ENCODE data around the gene UBE2J1. TPM values are rescaled to one million over a fixed set of nuclear protein-coding genes. Genes with fewer than 3 reads are reported as not detected.
A peak's percentile ranks its signal among the peaks of the same experiment; 100 is the strongest.

UBE2J1 gene
- total and polyA plus RNA-seq, 2 experiments from 2014 or later: 44.7 to 64.1 TPM

- Histone ChIP-seq H3K36me3 (replicated peaks; ENCODE audit: insufficient read depth, low read depth) (no peaks in the 10 kb centered on the region), H3K4me3 (no peak overlapping the region), H4K20me1 (ENCODE audit: insufficient read depth, poor library complexity, severe bottlenecking) (no peaks in the 10 kb centered on the region), H3K9me2 (replicated peaks; ENCODE audit: insufficient read depth) (no peaks in the 10 kb centered on the region), H3K9me3 (ENCODE audit: low read depth) (no peaks in the 10 kb centered on the region), H3K4me1 (ENCODE audit: insufficient read depth) (peaks cover 4% of the 10 kb centered on the region), H3K27ac (no peak overlapping the region), H3K79me2 (no peaks in the 10 kb centered on the region), H3K4me2 (peak overlapping the region; percentile 32), H3K27me3 (no peaks in the 10 kb centered on the region), H2AFZ (no peak overlapping the region)
- DNase-seq (ENCODE audit: low spot score): peak; percentile 81
- 42% methylated on average over 8 of the region's 8 CpGs for WGBS (ENCODE audit: low lambda C conversion rate, missing lambda C conversion rate)
- TF ChIP-seq EZH2phosphoT487 (IDR thresholded peaks at IDR 0.05; ENCODE audit: low read depth, severe bottlenecking, unreplicated experiment) (no peak), CTCF (IDR thresholded peaks at IDR 0.05; ENCODE audit: poor library complexity) (peak; percentile 86)
These were observed 19.5 kb upstream of the UBE2J1 start for GRCh38 chr6:89371849-89372505.

- no peaks in the 10 kb centered on the region for H3K27me3 ChIP-seq
- H2AFZ ChIP-seq: no peak overlapping the region
- H3K4me3 ChIP-seq: no peak overlapping the region
- peak; percentile 65 for DNase-seq (ENCODE audit: low spot score)
- H3K79me2 ChIP-seq: no peaks in the 10 kb centered on the region
- H3K4me2 ChIP-seq: no peak overlapping the region
- H3K27ac ChIP-seq: no peak overlapping the region
- no peaks in the 10 kb centered on the region for H3K9me2 ChIP-seq (replicated peaks; ENCODE audit: insufficient read depth)
- WGBS (ENCODE audit: low lambda C conversion rate, missing lambda C conversion rate): 24% methylated on average over 7 of the region's 7 CpGs
- H3K4me1 ChIP-seq (ENCODE audit: insufficient read depth): no peaks in the 10 kb centered on the region
- no peaks in the 10 kb centered on the region for H3K9me3 ChIP-seq (ENCODE audit: low read depth)
- TF ChIP-seq CTCF (IDR thresholded peaks at IDR 0.05; ENCODE audit: poor library complexity): peak; percentile 56
- no peak for TF ChIP-seq EZH2 (IDR thresholded peaks at IDR 0.05; ENCODE audit: borderline replicate concordance)
- no peak for TF ChIP-seq EZH2phosphoT487 (IDR thresholded peaks at IDR 0.05; ENCODE audit: low read depth, severe bottlenecking, unreplicated experiment)
- no peaks in the 10 kb centered on the region for H3K36me3 ChIP-seq (replicated peaks; ENCODE audit: insufficient read depth, low read depth)
- no peaks in the 10 kb centered on the region for H4K20me1 ChIP-seq (ENCODE audit: insufficient read depth, poor library complexity, severe bottlenecking)
These were observed 16.5 kb upstream of the UBE2J1 start for GRCh38 chr6:89368999-89369398.

GRCh38 chr6:89368107-89368506 lies 15.6 kb upstream of the UBE2J1 start:
- H3K4me1 ChIP-seq (ENCODE audit: insufficient read depth): no peaks in the 10 kb centered on the region
- H3K9me3 ChIP-seq (ENCODE audit: low read depth): no peaks in the 10 kb centered on the region
- H3K4me2 ChIP-seq: no peak overlapping the region
- TF ChIP-seq EZH2phosphoT487 (IDR thresholded peaks at IDR 0.05; ENCODE audit: low read depth, severe bottlenecking, unreplicated experiment) (no peak), CTCF (IDR thresholded peaks at IDR 0.05; ENCODE audit: poor library complexity) (peak; percentile 82), EZH2 (IDR thresholded peaks at IDR 0.05; ENCODE audit: borderline replicate concordance) (no peak)
- WGBS (ENCODE audit: low lambda C conversion rate, missing lambda C conversion rate): 21% methylated on average over 6 of the region's 6 CpGs
- H3K27ac ChIP-seq: no peak overlapping the region
- H2AFZ ChIP-seq: no peak overlapping the region
- no peaks in the 10 kb centered on the region for H3K9me2 ChIP-seq (replicated peaks; ENCODE audit: insufficient read depth)
- no peaks in the 10 kb centered on the region for H4K20me1 ChIP-seq (ENCODE audit: insufficient read depth, poor library complexity, severe bottlenecking)
- no peak overlapping the region for H3K4me3 ChIP-seq
- no peaks in the 10 kb centered on the region for H3K79me2 ChIP-seq
- H3K27me3 ChIP-seq: no peaks in the 10 kb centered on the region
- no peaks in the 10 kb centered on the region for H3K36me3 ChIP-seq (replicated peaks; ENCODE audit: insufficient read depth, low read depth)
- DNase-seq (ENCODE audit: low spot score): peak; percentile 85

Measured in hepatocyte (in vitro differentiated cells).